Smooth muscle cell of the brain vasculature (primary cell): Measurements from ENCODE around the gene MED10.
A peak's percentile ranks its signal among the peaks of the same experiment; 100 is the strongest.

Experiments
- DNase-seq: peaks from one replicate; pipeline ENCODE4 v3.0.0-alpha.2; 2012; ENCODE audit warnings: low read depth, low spot score

Gene MED10

DNA sequence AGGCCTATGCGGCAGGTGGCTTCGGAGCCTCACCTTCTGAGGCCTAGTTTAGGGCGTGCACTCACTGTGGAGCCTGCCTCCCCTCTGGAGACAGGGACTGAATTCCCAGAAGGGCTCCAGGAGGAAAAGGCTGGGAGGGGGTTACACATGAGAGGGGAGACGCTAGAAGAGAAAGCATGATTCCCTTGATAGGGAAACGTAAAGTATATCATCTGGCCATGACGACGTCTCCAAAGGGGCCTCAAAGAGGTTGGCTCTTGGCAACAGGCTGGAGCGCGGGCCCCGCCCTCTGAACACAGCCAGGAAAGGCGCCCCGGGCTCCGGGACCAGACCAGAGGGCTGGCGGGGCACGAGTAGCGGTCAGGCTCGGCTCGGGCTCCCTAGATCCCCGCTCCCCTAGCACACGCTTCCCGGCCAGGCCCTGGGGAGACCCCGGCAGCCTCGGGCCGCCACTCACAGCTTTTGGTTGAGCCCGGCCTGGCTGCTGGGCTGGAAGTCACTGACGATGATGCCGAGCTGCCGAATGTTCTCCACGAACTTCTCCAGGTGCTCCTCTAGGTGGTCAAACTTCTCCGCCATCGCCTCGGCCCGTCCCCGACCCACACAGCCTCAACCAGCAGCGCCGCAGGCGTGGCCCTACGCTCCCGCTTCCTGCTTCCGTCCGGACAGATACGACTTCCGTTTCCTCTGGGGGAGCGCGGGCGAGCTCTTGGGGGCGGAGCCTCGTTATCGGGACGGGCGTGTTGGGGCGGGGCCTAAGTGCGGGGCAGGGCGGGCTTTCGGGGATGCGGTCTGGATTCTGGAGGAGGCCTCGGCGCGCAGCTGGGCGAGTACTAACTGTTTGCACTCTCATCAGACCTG, at the start of gene MED10:
Gene MED10, minus strand, starts transcription at position 643 of the 861 bp plus-strand sequence. Its CDS starts 64 bp downstream, at position 579.
- peak; percentile 73 for DNase-seq

- no peak for DNase-seq
Measured at GRCh38 chr5:6427694-6428093, 49.3 kb upstream of the MED10 start.

DNA sequence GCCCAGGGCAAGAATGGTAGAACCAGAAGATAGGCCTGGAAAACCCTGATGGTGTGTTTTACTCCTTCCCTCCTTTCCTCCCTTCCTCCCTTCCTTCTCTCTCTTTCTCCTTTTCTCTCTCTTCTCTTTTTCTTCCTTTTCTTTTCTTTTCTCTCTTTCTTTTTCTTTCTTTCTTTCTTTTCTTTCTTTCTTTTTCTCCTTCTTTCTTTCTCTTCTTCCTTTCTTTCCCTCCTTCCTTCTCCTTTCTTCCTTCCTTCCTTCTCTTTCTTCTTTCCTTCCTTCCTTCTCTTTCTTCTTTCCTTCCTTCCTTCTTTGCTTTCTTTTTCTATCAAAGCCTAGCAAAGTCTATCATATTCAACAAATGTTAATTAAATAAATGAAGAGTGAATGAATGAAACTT, 46.4 kb upstream of the MED10 start:
- no peak for DNase-seq

DNA sequence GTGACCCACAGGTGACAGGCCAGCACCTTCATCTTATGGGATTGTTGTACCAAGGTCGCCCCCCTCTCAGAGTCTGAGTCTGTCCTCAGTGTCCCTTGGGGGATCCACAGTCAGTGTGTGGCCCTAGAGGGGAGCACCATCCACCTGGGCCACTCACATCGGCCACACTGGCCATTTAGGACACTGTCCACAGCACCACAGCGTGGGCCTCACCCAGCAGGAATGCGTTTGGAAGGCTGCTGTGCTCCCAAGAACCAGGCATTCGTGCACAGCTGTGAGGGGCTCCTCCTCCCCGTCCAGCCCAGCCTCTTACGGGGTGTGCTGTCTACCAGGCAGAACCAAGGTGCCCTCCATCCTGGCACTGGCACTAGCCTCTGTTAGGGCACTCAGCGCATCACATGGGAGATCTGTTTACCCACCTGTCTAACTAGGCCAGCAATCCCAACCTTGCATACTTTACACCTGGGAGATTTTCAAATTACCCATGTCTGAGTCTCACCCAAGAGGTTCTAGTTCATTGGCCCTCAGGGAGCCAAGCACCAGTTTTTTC, 45.8 kb upstream of the MED10 start:
- no peak for DNase-seq

DNA sequence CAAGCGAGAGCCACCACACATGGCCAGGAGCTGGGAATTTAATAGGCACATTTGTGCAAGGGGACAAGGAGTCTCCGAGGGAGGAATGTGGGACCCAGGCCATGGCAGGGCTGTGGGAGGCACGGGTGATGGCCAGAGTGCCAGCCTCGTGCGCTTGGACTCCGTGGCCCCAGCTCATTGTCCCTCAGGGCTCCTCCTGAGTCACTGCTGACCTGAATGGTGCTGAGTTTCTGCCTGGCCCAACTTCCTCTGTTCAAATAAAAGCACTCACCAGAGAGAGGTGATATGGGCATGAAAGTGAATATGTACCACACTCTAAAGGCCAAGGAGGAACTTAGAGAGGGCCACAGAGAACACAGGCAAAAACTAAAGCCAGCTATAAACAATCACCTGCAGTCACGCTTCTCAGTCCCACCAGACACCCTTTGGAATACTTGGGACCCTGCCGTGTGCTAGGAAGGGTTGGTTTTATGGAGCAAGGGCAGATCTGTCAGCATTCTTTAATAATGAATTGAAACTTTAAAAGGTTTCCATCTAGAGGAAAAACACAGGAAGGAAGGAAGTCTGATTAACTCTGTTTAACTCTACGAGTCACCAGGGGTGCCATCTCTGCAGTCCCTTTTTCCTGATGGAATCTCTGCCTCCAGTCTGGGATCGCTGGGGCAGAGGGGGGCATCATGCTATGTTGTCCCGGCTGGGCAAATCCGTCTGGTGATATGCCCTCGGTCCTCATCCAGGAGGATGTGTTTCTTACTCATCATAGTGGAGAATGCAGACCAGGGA, 45.2 kb upstream of the MED10 start:
- DNase-seq, result no peak

GRCh38 chr5:6419340-6419852, 41.0 kb upstream of the MED10 start:
- DNase-seq, result no peak

DNA sequence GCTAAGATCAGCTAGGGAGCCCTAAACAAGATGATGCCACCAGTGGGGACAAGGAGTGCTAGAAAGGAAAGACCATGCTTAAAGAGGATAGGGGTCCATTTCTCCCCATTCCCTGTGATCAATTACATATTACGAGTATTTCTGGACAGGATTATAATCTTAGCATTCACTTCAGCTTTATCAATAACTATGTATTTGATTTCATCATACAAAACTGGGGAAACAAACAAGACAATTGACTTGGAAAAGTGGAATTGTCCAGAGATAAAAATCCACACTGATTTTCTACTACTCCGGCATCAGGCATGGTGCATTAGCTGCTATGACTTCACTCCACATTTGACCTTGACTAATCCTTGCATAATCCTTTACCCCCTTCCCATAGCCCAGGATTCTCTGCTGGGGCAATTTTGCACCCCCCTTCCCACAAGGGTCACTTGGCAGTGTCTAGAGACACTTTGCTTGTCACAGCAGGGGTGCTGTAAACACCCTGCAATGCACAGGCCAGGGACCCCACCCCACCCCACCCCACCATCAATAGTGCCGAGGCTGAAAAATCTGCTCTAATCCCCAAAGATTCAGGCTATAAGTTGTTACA, 40.4 kb upstream of the MED10 start:
- DNase-seq, result no peak

DNA sequence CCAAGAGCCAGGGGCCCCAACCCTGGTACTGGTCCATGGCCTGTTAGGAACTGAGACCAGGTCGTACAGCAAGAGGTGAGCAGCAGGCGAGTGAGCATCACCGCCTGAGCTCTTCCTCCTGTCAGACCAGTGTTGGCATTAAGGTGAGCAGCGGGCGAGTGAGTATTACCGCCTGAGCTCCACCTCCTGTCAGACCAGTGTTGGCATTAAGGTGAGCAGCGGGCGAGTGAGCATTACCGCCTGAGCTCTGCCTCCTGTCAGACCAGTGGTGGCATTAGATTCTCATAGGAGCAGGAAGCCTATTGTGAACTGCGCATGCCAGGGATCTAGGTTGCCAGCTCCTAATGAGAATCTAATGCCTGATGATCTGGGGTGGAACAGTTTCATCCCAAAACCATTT, 39.3 kb upstream of the MED10 start:
- DNase-seq, result no peak

DNA sequence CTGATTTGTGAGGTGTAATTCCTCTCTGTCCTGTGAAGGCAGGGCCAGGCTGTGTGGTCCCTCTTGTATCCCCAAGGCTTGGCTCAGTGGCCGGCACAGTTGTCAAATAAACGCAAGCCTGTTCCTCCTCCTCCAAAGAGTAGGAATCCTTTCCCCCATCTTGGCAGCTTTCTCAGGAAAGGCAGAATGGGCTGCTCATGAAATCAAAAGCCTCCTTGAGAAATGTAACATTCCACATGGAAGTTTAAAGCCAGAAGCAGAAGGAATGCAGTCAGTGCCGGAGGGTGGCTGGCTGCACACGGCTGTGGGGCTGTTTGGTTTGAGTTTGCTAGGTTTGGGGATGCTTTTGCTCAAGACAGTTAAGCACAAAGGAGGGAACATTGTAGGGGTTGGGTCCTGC, 34.5 kb upstream of the MED10 start:
- DNase-seq, result no peak

GRCh38 chr5:6411141-6411540, 32.8 kb upstream of the MED10 start:
- DNase-seq, result no peak

DNA sequence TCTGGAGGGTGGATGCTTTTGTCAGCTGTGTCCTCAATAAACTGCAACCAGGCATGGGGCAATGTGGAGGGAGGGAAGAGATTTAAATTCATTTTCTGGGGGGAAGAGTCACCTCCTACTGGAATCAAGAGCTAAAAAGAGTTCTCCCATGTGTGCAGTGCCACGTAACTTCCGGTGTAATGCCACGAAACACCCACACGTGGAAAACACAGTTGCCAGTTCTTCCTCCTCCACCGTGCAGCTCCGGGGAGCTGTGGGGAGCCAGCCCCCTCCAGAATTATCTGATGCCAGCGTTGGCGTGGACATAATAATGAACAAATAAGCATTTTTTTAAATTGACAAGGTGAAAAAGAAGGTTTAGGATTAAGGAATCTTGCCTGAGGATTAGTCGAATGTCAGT, 32.1 kb upstream of the MED10 start:
- DNase-seq, result no peak

DNA sequence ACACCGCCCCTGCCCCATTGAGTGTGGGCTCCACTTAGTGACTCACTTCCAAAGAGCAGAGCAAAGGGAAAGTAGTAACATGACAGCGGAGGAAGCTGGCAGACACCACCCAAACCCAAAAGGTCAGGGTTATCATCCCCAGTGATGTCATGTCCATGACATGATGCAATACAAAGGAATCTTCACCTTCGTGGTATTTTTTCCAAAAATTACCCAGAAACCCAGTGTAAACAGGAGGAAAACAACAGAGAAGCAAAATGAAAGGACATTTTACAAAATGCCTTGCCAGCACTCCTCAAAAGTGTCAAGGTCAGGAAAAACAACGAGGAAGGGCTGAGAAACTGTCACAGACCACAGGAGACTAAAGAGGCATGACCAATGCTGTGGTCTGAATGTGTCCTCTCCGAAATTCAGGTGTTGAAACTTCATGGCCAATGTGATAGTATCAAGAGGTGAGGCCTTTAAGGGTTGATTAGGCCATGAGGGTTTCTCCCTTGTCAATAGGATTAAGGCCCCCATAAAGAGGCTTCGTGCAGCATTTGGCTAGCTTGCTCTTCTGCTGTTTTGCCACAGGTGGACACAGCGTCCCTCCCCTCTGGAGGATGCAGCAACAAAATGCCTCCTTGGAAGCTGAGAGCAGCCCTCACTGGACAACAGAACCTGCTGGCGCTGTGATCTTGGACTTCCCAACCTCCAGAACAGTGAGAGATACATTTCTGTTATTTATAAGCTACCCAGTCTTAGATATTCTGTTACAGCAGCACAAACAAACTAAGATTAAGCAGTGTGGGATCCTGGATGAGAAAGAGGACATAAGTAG, 30.5 kb upstream of the MED10 start:
- no peak for DNase-seq

DNA sequence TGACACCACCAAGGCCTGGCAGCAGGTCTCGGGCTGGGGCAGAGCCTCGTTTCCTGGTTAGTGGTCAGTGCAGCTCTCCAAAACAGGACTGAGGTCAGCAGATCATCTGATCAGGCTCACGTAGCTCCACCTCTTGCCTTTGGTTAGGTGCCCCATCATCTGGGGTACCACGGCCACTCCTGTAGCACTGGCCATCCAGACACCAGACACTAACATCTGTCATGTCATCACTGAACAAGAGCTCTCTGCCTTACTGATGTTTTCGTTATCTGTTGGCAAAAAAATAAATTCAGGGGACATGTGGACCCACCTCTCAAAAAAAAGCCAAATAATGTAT, 29.9 kb upstream of the MED10 start:
- DNase-seq, result no peak

- no peak for DNase-seq
Measured at GRCh38 chr5:6407558-6408259, 29.4 kb upstream of the MED10 start.

DNA sequence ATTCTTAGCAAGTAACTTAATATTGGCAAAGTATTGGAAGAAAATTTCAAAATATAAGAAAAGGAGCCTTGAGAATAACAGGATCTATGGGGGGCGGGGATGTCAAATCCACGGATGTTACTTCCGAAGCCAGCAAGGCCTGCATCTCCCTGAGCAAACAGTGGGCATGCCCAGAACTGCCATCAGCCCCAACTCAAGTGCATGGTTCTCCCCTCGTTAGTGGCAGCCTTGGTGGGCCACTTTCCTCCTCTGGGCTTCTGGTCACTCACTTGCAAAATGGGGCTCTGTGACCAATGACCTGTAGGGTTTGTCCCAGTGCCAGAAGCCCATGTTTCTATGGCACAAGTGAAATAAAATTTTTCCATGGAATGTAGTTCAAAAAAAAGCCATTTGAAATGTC, 27.2 kb upstream of the MED10 start:
- DNase-seq, result no peak

DNA sequence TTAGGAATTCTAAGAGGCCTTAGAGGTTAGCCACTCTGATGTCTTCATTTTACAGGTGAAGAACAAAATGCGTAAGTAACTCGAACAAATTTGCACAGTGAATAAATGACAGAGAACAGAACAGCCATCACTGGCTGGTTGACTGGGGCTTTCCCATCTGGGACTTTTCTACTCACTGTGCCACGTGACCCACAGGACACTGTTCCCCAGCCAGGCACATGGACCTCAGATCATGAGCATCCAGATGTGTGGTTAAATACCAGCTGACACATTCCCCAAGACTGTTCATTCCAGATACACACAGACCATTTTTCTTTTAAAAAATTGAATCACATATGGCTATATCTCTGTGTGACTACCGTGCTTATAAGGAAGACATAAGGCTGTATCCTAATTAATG, 25.8 kb upstream of the MED10 start:
- no peak for DNase-seq

- no peak for DNase-seq
Measured at GRCh38 chr5:6403416-6403815, 25.1 kb upstream of the MED10 start.

DNA sequence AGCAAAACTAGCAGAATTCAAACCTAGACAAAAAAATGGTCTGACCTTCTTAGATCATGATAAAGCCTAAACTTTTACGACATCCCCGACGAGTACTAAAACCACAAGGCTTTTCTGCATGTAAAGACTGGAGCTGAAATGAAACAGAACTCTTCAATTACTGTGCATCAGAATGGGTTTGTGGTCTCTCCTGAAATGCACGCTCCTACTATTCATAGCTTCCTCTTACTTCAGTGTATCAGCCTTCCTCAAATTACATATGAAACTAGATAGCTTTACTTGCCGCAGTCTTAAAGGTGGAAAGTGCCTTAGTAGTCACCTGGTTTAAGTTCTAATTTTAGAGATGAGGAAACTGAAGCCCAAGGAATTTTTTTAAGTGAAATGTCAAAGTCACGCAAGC, 24.6 kb upstream of the MED10 start:
- no peak for DNase-seq

DNA sequence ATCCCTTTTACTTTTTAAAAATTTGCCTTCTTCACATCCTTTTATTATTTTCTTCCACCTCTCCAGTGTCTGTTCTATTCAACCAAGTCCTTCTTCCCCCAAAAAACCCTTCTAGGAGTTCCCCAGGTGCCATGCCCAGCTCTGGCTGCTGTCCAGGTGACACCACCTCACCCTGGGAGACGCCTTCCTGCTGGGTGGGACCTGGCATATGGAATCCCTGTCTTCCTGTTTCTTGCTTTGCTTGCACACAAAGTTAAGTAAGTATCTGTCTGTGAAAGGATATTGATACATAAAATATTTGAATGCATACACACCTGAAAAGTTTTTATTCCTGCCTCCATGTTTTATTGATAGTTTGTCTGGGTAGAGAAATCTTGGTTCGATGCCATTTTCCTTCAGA, 23.1 kb upstream of the MED10 start:
- DNase-seq, result no peak
